Measurements from ENCODE around the gene RNF26. TPM values are rescaled to one million over a fixed set of nuclear protein-coding genes. Genes with fewer than 3 reads are reported as not detected.
"Not testable (repeated sequence)": the region's sequence is repeated elsewhere in the genome, so short reads cannot be mapped to it uniquely, and the experiment has no call there.

The RNF26 gene
- total RNA-seq, 1 donor from 2014 or later, result 5.0 TPM

GRCh38 chr11:119371778-119372182, 37.5 kb downstream of the RNF26 start:
- DNase-seq, result no peak

GRCh38 chr11:119372260-119373058, 38.1 kb downstream of the RNF26 start:
- no peak for DNase-seq

- no peak for DNase-seq
Measured at GRCh38 chr11:119373059-119373920, 39.0 kb downstream of the RNF26 start.

- peak; percentile 46 for DNase-seq
Measured at GRCh38 chr11:119373921-119374631, 39.7 kb downstream of the RNF26 start.

GRCh38 chr11:119374632-119375336, 40.5 kb downstream of the RNF26 start:
- DNase-seq, result no peak

GRCh38 chr11:119375337-119376196, 41.2 kb downstream of the RNF26 start:
- DNase-seq, result no peak

- DNase-seq, result no peak
Measured at GRCh38 chr11:119376197-119376847, 42.0 kb downstream of the RNF26 start.

GRCh38 chr11:119377112-119377901, 43.0 kb downstream of the RNF26 start:
- DNase-seq, result no peak

- DNase-seq, result no peak
Measured at GRCh38 chr11:119377961-119378667, 43.8 kb downstream of the RNF26 start.

- DNase-seq, result no peak
Measured at GRCh38 chr11:119378851-119379465, 44.6 kb downstream of the RNF26 start.

- DNase-seq, result no peak
Measured at GRCh38 chr11:119380160-119380826, 46.0 kb downstream of the RNF26 start.

- DNase-seq, result no peak
Measured at GRCh38 chr11:119380827-119381180, 46.5 kb downstream of the RNF26 start.

- DNase-seq, result peak; percentile 95
Measured at GRCh38 chr11:119381181-119381988, 47.1 kb downstream of the RNF26 start, which contains the start of gene USP2. Gene USP2 (minus strand): TSS chr11:119381690. CDS start chr11:119373480, 8,210 bp downstream.

- DNase-seq, result no peak
Measured at GRCh38 chr11:119382101-119382500, 47.8 kb downstream of the RNF26 start.

- DNase-seq, result not testable (repeated sequence)
Measured at GRCh38 chr11:119382513-119382912, 48.2 kb downstream of the RNF26 start.

- DNase-seq, result peak; percentile 54
Measured at GRCh38 chr11:119384332-119384731, 50.0 kb downstream of the RNF26 start.

All from skin of body (tissue), 2 donors.